ENCODE data around the gene CPEB3.
"Not testable (repeated sequence)": the region's sequence is repeated elsewhere in the genome, so short reads cannot be mapped to it uniquely, and the experiment has no call there.

CPEB3 gene

DNA sequence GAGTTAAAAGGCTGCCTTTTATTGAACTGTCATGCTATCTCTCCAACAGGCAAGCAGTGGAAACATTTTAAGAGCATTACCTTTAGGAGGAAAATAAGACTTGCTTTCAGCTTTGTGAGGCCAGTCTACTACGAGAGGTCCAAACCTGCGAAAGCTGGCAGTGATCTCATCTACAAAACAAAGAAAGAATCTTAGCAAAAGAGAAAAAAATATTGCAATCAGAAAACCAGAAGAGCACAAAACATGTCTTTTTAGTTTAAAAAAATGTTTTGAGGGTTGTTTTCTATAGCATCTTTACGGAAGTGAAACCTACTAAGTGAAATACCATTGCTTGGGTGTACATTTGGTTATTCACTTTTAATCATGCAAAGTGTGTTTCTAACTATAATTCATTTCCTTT lies 147.9 kb downstream of the CPEB3 start:
- no peak for DNase-seq (ENCODE audit: extremely low spot score)
- ChIA-PET CTCF (interaction anchor here (0.7 kb wide), 1 partner anchor 16 kb away, joined by 3 read pairs; no protein-coding TSS in a partner anchor), POLR2A (no interaction called here)
- TF ChIP-seq FOXM1 (IDR thresholded peaks at IDR 0.05; ENCODE audit: borderline replicate concordance) (no peak), FOXK2 (IDR thresholded peaks at IDR 0.05) (no peak), CTBP1 (IDR thresholded peaks at IDR 0.05; ENCODE audit: borderline replicate concordance) (no peak), L3MBTL2 (conservative IDR thresholded peaks at IDR 0.05) (no peak), FOXA1 (IDR thresholded peaks at IDR 0.05) (no peak), SUZ12 (IDR thresholded peaks at IDR 0.05) (no peak), SP1 (IDR thresholded peaks at IDR 0.05) (no peak), ARNT (IDR thresholded peaks at IDR 0.05) (no peak), ZNF384 (IDR thresholded peaks at IDR 0.05) (no peak), LEF1 (IDR thresholded peaks at IDR 0.05; ENCODE audit: borderline replicate concordance) (no peak)

DNA sequence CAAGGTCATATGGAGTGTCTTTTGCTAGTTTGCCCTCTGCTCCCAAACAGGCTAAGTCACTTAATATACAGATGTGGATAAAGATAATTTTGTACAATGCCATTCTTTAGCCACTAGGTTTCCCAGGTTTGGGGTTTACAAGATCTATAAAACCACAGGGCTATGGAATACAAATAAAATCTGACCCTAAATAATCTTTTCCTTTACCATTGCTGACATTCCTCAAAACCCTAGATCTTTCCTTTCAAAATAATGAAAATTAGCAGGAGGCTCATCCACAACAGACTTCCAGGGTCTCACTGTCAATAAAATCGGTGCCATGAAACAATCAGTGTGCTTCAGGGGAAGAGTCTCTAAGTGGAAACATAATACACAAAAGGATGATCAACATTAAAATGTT lies 148.4 kb downstream of the CPEB3 start:
- TF ChIP-seq, protein P1, sequence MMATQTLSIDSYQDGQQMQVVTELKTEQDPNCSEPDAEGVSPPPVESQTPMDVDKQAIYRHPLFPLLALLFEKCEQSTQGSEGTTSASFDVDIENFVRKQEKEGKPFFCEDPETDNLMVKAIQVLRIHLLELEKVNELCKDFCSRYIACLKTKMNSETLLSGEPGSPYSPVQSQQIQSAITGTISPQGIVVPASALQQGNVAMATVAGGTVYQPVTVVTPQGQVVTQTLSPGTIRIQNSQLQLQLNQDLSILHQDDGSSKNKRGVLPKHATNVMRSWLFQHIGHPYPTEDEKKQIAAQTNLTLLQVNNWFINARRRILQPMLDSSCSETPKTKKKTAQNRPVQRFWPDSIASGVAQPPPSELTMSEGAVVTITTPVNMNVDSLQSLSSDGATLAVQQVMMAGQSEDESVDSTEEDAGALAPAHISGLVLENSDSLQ (IDR thresholded peaks at IDR 0.05), result peak; percentile 71
- TF ChIP-seq CTBP1 (IDR thresholded peaks at IDR 0.05; ENCODE audit: borderline replicate concordance) (peak; percentile 44; the same call in 1 of the 2 replicates), TARDBP (IDR thresholded peaks at IDR 0.05) (no peak)
- CTCF ChIA-PET, result interaction anchor here (0.7 kb wide), 1 partner anchor 16 kb away, joined by 3 read pairs; no protein-coding TSS in a partner anchor
- POLR2A ChIA-PET, result no interaction called here
- DNase-seq (ENCODE audit: extremely low spot score), result peak; percentile 27

GRCh38 chr10:92141147-92141546 lies 149.7 kb downstream of the CPEB3 start:
- CTCF ChIA-PET; DNase-seq (ENCODE audit: extremely low spot score); POLR2A ChIA-PET: not testable (repeated sequence)

DNA sequence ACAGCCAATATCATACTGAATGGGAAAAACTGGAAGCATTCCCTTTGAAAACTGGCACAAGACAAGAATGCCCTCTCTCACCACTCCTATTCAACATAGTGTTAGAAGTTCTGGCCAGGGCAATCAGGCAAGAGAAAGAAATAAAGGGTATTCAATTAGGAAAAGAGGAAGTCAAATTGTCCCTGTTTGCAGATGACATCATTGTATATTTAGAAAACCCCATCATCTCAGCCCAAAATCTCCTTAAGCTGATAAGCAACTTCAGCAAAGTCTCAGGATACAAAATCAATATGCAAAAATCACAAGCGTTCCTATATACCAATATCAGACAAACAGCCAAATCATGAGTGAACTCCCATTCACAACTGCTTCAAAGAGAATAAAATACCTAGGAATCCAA lies 156.8 kb downstream of the CPEB3 start:
- CTCF ChIA-PET; DNase-seq (ENCODE audit: extremely low spot score); POLR2A ChIA-PET: not testable (repeated sequence)

DNA sequence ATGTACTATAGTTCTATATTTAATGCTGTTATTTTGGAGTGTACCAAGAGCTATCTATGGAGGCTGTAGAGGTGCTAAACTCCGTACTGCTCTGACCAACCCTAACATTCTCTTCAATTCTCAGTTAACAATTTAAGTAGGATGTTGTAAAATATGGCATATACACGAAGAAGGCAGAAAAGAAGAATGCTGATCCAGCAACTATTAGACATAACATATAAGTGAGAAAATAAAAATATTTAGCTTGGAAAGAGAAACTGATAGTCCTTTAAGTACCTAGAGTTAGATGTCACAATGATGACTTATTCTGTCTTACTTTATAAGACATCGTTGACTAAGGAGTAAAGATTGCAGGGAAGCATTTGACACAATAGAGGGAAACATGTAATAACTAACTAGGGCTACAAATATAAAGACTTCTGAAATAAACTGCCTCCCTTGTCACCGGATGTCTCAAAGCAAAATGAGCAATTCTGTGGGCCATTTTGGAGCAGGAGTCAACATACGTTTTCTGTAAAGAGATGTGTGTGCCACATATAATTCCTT lies 159.5 kb downstream of the CPEB3 start:
- CTCF ChIA-PET, result no interaction called here
- POLR2A ChIA-PET, result no interaction called here
- no peak for DNase-seq (ENCODE audit: extremely low spot score)
- TF ChIP-seq HDGF (IDR thresholded peaks at IDR 0.05; ENCODE audit: borderline replicate concordance) (no peak), TARDBP (IDR thresholded peaks at IDR 0.05) (no peak), LEF1 (IDR thresholded peaks at IDR 0.05; ENCODE audit: borderline replicate concordance) (no peak), BHLHE40 (IDR thresholded peaks at IDR 0.05; ENCODE audit: borderline replicate concordance) (no peak), SP1 (IDR thresholded peaks at IDR 0.05) (no peak), ZNF384 (IDR thresholded peaks at IDR 0.05) (no peak), FOXK2 (IDR thresholded peaks at IDR 0.05) (no peak), FOXA1 (IDR thresholded peaks at IDR 0.05) (no peak)
- TF ChIP-seq, protein P1 (IDR thresholded peaks at IDR 0.05), result no peak

- no peak for DNase-seq (ENCODE audit: extremely low spot score)
- POLR2A ChIA-PET, result no interaction called here
- no peak for TF ChIP-seq CTBP1 (IDR thresholded peaks at IDR 0.05; ENCODE audit: borderline replicate concordance)
- CTCF ChIA-PET, result no interaction called here
Observed at GRCh38 chr10:92130622-92131274, 160.1 kb downstream of the CPEB3 start.

GRCh38 chr10:92126100-92126650 lies 164.7 kb downstream of the CPEB3 start:
- no peak for DNase-seq (ENCODE audit: extremely low spot score)
- ChIA-PET CTCF (interaction anchor here (0.9 kb wide), 1 partner anchor 14 kb away, joined by 6 read pairs; no protein-coding TSS in a partner anchor), POLR2A (no interaction called here)
- TF ChIP-seq, protein P1 (IDR thresholded peaks at IDR 0.05), result no peak
- TF ChIP-seq BHLHE40 (IDR thresholded peaks at IDR 0.05; ENCODE audit: borderline replicate concordance) (no peak), ELF4 (IDR thresholded peaks at IDR 0.05) (no peak), FOXK2 (IDR thresholded peaks at IDR 0.05) (no peak), L3MBTL2 (conservative IDR thresholded peaks at IDR 0.05) (no peak), FOXA1 (IDR thresholded peaks at IDR 0.05) (no peak), HDGF (IDR thresholded peaks at IDR 0.05; ENCODE audit: borderline replicate concordance) (no peak), FOXM1 (IDR thresholded peaks at IDR 0.05; ENCODE audit: borderline replicate concordance) (no peak), SUZ12 (IDR thresholded peaks at IDR 0.05) (no peak), TARDBP (IDR thresholded peaks at IDR 0.05) (no peak)
